Neuronal stem cell (in vitro differentiated cells): ENCODE results near the gene FOXJ1.
"Not testable (repeated sequence)": the region's sequence is repeated elsewhere in the genome, so short reads cannot be mapped to it uniquely, and the experiment has no call there.

Experiments
- DNase-seq: peaks from one replicate; pipeline ENCODE4 v3.0.0-alpha.2; 2013; ENCODE audit warnings: low spot score
- H2AFZ ChIP-seq: one replicate; pipeline ENCODE4 v1.6.1; 2013; ENCODE audit warnings: mild to moderate bottlenecking, low read length, inconsistent platforms
- H2AK5ac ChIP-seq: 2 replicates; pipeline ENCODE4 v1.6.1; 2013; ENCODE audit warnings: low read depth, mild to moderate bottlenecking, inconsistent platforms, low read length, moderate library complexity, mixed read lengths
- H2BK120ac ChIP-seq: 2 replicates; pipeline ENCODE4 v1.6.1; 2013; ENCODE audit warnings: low read depth, mild to moderate bottlenecking, inconsistent platforms, low read length, moderate library complexity, mixed read lengths
- H2BK12ac ChIP-seq: one replicate; pipeline ENCODE4 v1.6.1; 2013; ENCODE audit warnings: low read length, inconsistent platforms
- H2BK15ac ChIP-seq: 2 replicates; pipeline ENCODE4 v1.6.1; 2013; ENCODE audit warnings: mild to moderate bottlenecking, low read length, inconsistent platforms, mixed read lengths
- H2BK5ac ChIP-seq: one replicate; pipeline ENCODE4 v1.6.1; 2013; ENCODE audit warnings: inconsistent platforms, mild to moderate bottlenecking, low read length, moderate library complexity
- H3K14ac ChIP-seq: one replicate; pipeline ENCODE4 v1.6.1; 2013; ENCODE audit warnings: low read length, inconsistent platforms
- H3K18ac ChIP-seq: 2 replicates; pipeline ENCODE4 v1.6.1; 2013; ENCODE audit warnings: low read length, inconsistent platforms
- H3K23ac ChIP-seq: 2 replicates; pipeline ENCODE4 v1.6.1; 2013; ENCODE audit warnings: low read depth, mild to moderate bottlenecking, mixed read lengths, low read length, inconsistent platforms; ENCODE audit not compliant: poor library complexity
- H3K27ac ChIP-seq: replicated peaks from 3 replicates; pipeline ENCODE4 v1.5.1; 2013; ENCODE audit warnings: low read length, inconsistent platforms
- H3K27me3 ChIP-seq, 3 experiments: 2 replicates each; pipeline ENCODE4 v1.6.1; 2013; ENCODE audit warnings: low read length in 3 of 3, mild to moderate bottlenecking in 2 of 3, inconsistent platforms in 1 of 3, low read depth in 1 of 3, mixed read lengths in 1 of 3, moderate library complexity in 1 of 3; ENCODE audit not compliant: control insufficient read depth in 3 of 3, insufficient read depth in 3 of 3
- H3K36me3 ChIP-seq, 2 donors: replicated peaks in 1 of 2; 2 replicates each; pipeline ENCODE4 v1.6.1; 2013; ENCODE audit warnings: low read length in 2 of 2; ENCODE audit not compliant: control insufficient read depth in 2 of 2, insufficient read depth in 2 of 2
- H3K4ac ChIP-seq: 2 replicates; pipeline ENCODE4 v1.6.1; 2013; ENCODE audit warnings: inconsistent platforms, mild to moderate bottlenecking, low read length, moderate library complexity
- H3K4me1 ChIP-seq, 2 donors: 1 replicate in 1 of 2; 2 replicates in 1 of 2; pipeline ENCODE4 v1.6.1; 2013; ENCODE audit warnings: low read length in 2 of 2, low read depth in 1 of 2; ENCODE audit not compliant: control insufficient read depth in 2 of 2, insufficient read depth in 1 of 2
- H3K4me2 ChIP-seq: one replicate; pipeline ENCODE4 v1.6.1; 2013; ENCODE audit warnings: mild to moderate bottlenecking, low read length, inconsistent platforms; ENCODE audit not compliant: insufficient read depth, poor library complexity, severe bottlenecking
- H3K4me3 ChIP-seq, 2 donors: 2 replicates each; pipeline ENCODE4 v1.5.1; 2013; ENCODE audit warnings: low read length in 2 of 2, mild to moderate bottlenecking in 2 of 2, inconsistent platforms in 1 of 2, moderate library complexity in 1 of 2
- H3K79me1 ChIP-seq: one replicate; pipeline ENCODE4 v1.6.1; 2013; ENCODE audit warnings: low read depth, mild to moderate bottlenecking, inconsistent platforms, low read length, moderate library complexity
- H3K9ac ChIP-seq: one replicate; pipeline ENCODE4 v1.6.1; 2013; ENCODE audit warnings: mild to moderate bottlenecking, low read depth, low read length, inconsistent platforms; ENCODE audit not compliant: poor library complexity
- H3K9me3 ChIP-seq, 2 donors: replicated peaks in 1 of 2; 2 replicates each; pipeline versions ENCODE3 to v1.6.1; 2013; ENCODE audit warnings: low read length in 2 of 2, mild to moderate bottlenecking in 2 of 2, inconsistent platforms in 1 of 2, low read depth in 1 of 2, mixed read lengths in 1 of 2, moderate library complexity in 1 of 2; ENCODE audit not compliant: control insufficient read depth in 2 of 2, insufficient read depth in 1 of 2
- H4K8ac ChIP-seq: one replicate; pipeline ENCODE4 v1.6.1; 2013; ENCODE audit warnings: low read depth, mild to moderate bottlenecking, inconsistent platforms, low read length, moderate library complexity
- H4K91ac ChIP-seq: one replicate; pipeline ENCODE4 v1.6.1; 2013; ENCODE audit warnings: low read length, low read depth, mild to moderate bottlenecking, inconsistent platforms; ENCODE audit not compliant: poor library complexity
- WGBS, 2 donors: extraction: QIAGEN DNeasy Blood & Tissue Kit; methylation state at CpG; one replicate each; pipeline ENCODE4 v1.1.7; 2013; ENCODE audit warnings: missing lambda C conversion rate in 2 of 2, mixed read lengths in 1 of 2; ENCODE audit not compliant: insufficient read length in 2 of 2, insufficient replicate concordance in 1 of 2; ENCODE audit errors: extremely low coverage in 2 of 2; 5-methylcytosine and 5-hydroxymethylcytosine counted together

Gene FOXJ1

GRCh38 chr17:76188213-76189016, 47.4 kb upstream of the FOXJ1 start:
- Histone ChIP-seq H3K4me1 (peaks cover under 1 to 14% of the 10 kb centered on the region in 2 donors), H3K4me3 (no peak overlapping the region), H2BK5ac (no peak overlapping the region), H3K36me3 (no peaks in the 10 kb centered on the region), H2BK15ac (no peak overlapping the region), H2BK12ac (no peak overlapping the region), H2AFZ (no peak overlapping the region), H3K9ac (no peak overlapping the region), H4K8ac (no peak overlapping the region), H3K14ac (no peak overlapping the region), H4K91ac (no peak overlapping the region), H3K27me3 (no peaks in the 10 kb centered on the region), H3K9me3 (no peaks in the 10 kb centered on the region), H3K27ac (no peak overlapping the region), H3K4ac (no peak overlapping the region), H3K4me2 (no peak overlapping the region), H2BK120ac (no peak overlapping the region), H3K79me1 (no peaks in the 10 kb centered on the region), H3K18ac (no peak overlapping the region), H3K23ac (no peak overlapping the region), H2AK5ac (no peak overlapping the region)
- DNase-seq: no peak
- no CpG with 5 or more reads among the region's 4 CpGs for WGBS, 2 donors

- not testable (repeated sequence) for H3K9ac ChIP-seq, H3K14ac ChIP-seq, H2AK5ac ChIP-seq, H2BK15ac ChIP-seq, H3K27me3 ChIP-seq, H3K9me3 ChIP-seq, H2BK12ac ChIP-seq, H3K4me3 ChIP-seq, DNase-seq, H3K36me3 ChIP-seq, H4K91ac ChIP-seq, H3K18ac ChIP-seq, H2BK5ac ChIP-seq, H2BK120ac ChIP-seq, H3K4ac ChIP-seq, H3K23ac ChIP-seq, H3K4me2 ChIP-seq, H3K27ac ChIP-seq, H3K79me1 ChIP-seq, H3K4me1 ChIP-seq, H4K8ac ChIP-seq, H2AFZ ChIP-seq
- WGBS, 2 donors: no CpG with 5 or more reads among the region's 2 CpGs
Measured at GRCh38 chr17:76186774-76187173, 45.7 kb upstream of the FOXJ1 start.

GRCh38 chr17:76184290-76184689, 43.2 kb upstream of the FOXJ1 start:
- Histone ChIP-seq H2BK12ac (no peak overlapping the region), H2AK5ac (no peak overlapping the region), H2BK120ac (no peak overlapping the region), H3K14ac (no peak overlapping the region), H2BK15ac (no peak overlapping the region), H3K4me3 (no peak overlapping the region), H4K8ac (no peak overlapping the region), H3K9ac (no peak overlapping the region), H3K4me2 (no peak overlapping the region), H3K36me3 (no peaks in the 10 kb centered on the region), H3K9me3 (no peaks in the 10 kb centered on the region), H3K23ac (no peak overlapping the region), H3K4me1 (peaks cover 0 to 3% of the 10 kb centered on the region in 2 donors), H3K4ac (no peak overlapping the region), H4K91ac (no peak overlapping the region), H3K18ac (no peak overlapping the region), H3K79me1 (no peaks in the 10 kb centered on the region), H2AFZ (no peak overlapping the region), H2BK5ac (no peak overlapping the region), H3K27me3 (no peaks in the 10 kb centered on the region), H3K27ac (no peak overlapping the region)
- no CpG with 5 or more reads among the region's 2 CpGs for WGBS, 2 donors
- no peak for DNase-seq

- H2BK12ac ChIP-seq: no peak overlapping the region
- H2BK120ac ChIP-seq: no peak overlapping the region
- H3K4me2 ChIP-seq: no peak overlapping the region
- H2BK15ac ChIP-seq: no peak overlapping the region
- H2BK5ac ChIP-seq: no peak overlapping the region
- no peaks in the 10 kb centered on the region for H3K27me3 ChIP-seq
- H3K36me3 ChIP-seq: peaks cover 0 to 4% of the 10 kb centered on the region in 2 donors
- WGBS, 2 donors: no CpG with 5 or more reads among the region's 11 CpGs
- no peak overlapping the region for H3K14ac ChIP-seq
- no peak overlapping the region for H4K8ac ChIP-seq
- H2AK5ac ChIP-seq: no peak overlapping the region
- H3K4me3 ChIP-seq: no peak overlapping the region
- H3K4me1 ChIP-seq: peaks cover 0 to 3% of the 10 kb centered on the region in 2 donors
- no peaks in the 10 kb centered on the region for H3K9me3 ChIP-seq
- H2AFZ ChIP-seq: peak overlapping the region; percentile 39
- H3K23ac ChIP-seq: no peak overlapping the region
- H3K18ac ChIP-seq: no peak overlapping the region
- H3K9ac ChIP-seq: no peak overlapping the region
- no peak overlapping the region for H4K91ac ChIP-seq
- H3K27ac ChIP-seq: no peak overlapping the region
- peak; percentile 92 for DNase-seq
- H3K79me1 ChIP-seq: no peaks in the 10 kb centered on the region
- H3K4ac ChIP-seq: no peak overlapping the region
Measured at GRCh38 chr17:76182016-76182764, 41.1 kb upstream of the FOXJ1 start.
